Measurements from ENCODE around the gene PHAF1.

PHAF1 gene

DNA sequence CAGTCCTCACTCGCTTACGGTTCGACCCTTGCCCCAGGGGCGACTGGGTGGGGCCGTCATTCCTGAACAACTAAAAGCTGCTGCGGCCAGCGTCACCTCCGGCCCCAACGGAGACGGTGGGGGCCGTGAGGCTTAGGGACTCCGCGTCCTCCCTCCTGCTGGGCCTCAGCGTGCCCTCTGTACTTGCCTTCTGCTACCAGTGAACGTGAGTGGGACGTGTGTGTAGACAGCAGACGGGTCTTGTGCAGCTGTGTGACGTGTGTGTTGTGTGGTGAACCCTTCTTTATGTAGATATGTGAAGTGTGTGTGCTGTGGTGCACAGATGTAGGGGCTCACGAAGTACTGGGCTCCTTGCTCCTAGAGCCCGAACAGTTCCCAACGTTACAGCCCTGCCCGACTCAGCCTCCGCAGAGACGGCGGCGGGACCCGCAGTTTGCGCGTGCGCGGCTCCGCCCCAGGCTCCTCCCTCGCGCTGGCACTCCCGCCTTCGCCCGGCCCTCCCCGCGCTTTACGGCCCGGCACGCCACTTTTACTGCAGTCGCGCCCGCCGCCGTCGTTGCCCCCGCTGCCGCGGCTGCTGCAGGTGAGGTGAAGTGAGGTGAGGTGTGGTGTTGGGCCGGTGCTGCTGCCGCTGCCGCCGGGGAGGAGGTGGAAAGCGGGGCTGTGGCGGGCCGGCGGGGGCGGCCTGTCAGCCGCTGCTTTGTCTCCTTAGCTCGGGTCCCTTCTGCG lies at the start of gene PHAF1:
Gene PHAF1 (plus strand): TSS at position 535 of the 729 bp plus-strand sequence. CDS start 235 bp downstream, outside the sequence.
- peak; percentile 89 for DNase-seq (ENCODE audit: low spot score)

DNA sequence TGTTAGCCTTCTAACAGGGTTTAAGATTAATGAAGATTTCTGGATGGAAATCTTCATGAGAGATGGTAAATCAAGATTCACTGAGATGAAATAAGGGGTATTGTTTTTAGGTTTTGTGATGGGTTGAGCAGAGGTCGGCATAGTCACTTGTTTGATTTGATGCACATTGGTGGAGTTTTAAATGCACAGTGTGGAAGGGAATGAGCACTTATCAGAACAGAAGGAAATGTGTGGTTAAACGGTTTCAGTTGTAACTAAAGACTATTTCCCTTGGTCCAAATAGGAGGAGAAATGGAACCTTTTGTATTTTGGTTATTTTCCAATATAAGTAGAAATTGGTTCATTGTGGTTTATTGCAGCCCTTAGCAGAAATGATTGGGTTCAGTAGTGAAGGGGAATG lies 46.7 kb upstream of the PHAF1 start:
- no peak for DNase-seq (ENCODE audit: low spot score)

DNA sequence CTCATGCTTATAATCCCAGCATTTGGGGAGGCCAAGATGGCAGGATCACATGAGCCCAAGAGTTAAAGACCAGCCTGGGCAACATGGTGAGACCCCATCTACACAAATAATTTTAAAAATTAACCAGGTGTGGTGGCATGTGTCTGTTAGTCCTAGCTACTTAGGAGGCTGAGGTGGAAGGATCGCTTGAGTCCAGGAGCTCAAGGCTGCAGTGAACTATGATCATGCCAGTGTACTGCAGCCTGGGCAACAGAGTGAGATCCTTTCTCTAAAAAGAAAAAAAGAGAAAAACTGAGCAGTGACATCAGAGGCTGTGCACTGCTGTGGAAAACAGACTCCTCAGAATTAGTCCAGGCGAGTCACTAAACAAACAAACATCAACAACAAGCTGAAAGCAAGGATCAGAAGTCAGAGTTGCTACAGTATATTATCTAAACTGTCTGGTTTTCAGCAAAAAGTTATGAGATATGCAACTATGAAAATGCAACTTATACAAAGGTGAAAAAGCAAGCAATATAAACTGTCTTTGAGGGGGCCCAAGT lies 41.5 kb upstream of the PHAF1 start:
- no peak for DNase-seq (ENCODE audit: low spot score)

DNA sequence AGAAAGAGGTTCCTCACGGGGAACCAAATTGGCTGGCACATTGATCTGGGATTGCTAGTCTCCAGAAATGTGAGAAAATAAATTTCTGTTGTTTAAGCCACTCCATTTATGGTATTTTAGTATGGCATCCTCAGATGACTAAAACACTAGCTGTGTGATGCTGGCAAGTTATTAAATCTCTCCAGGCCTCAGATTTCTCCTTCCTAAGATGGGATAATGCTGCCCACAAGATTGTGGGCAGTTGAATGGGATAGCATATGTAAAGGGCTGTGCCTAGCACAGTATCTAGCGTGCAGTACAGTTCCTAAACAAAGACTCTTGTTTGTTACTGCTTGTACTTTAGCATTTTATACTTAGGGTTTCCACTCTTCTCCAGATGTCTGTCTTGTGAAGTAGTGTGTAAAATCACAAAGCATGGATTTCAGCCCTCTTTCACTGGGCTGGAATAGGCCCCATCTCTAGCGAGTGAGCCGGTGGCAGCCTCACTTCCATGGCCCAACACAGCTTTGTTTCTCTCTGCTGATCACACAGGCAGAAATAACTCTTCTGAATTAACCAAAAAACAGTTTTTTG lies 38.2 kb upstream of the PHAF1 start:
- no peak for DNase-seq (ENCODE audit: low spot score)

DNA sequence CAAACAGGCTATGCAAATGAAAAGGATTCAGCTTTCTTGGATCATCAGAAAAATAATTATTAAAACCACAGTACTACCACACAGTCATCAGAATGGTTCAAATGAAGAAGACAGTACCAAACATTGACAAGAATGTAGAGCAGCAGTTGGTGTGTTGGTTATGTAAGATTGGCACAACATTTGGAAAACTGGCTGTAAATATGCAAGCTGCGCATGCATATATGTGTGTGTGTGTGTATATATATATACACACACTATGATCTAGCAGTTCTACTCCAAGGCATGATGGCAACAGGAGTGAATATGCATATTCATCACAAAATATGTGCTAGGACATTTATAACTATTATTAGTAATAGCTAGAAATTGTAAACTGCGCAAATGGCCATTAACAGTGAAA lies 34.4 kb upstream of the PHAF1 start:
- DNase-seq (ENCODE audit: low spot score), result no peak

DNA sequence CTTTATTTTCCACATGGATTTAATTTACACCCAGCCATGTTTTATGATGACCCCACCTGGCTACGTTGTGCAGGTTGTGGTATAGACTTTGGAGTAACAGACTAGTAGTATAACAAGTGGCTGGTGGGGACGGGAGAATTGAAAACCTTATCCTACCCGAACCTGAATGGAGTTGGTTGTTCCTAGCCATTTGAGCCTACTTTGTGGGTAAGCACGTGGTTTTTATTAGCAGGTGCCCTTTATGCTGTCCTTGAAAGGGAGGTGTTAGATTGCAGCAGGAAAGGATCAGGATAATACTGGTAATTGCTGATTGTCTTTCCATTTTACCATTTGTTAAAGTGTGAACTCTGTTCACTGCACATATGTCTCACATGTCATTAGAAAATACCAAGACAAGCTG lies 31.9 kb upstream of the PHAF1 start:
- no peak for DNase-seq (ENCODE audit: low spot score)

DNA sequence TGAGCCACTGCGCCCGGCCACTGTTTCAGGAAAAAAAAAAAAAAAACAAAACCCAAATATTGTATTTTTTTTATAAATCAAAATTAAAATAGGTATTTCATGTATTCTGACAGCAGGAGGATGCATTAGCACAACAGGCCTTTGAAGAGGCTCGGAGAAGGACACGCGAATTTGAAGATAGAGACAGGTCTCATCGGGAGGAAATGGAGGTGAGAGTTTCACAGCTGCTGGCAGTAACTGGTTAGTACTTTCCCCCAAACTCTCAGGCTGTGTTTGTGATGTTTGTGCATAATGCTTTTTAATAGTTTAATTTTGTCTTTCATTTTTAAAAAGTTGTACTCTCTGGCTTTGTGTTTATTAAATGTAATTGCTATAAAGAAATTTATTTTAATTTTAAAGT lies 27.6 kb upstream of the PHAF1 start:
- DNase-seq (ENCODE audit: low spot score), result no peak

DNA sequence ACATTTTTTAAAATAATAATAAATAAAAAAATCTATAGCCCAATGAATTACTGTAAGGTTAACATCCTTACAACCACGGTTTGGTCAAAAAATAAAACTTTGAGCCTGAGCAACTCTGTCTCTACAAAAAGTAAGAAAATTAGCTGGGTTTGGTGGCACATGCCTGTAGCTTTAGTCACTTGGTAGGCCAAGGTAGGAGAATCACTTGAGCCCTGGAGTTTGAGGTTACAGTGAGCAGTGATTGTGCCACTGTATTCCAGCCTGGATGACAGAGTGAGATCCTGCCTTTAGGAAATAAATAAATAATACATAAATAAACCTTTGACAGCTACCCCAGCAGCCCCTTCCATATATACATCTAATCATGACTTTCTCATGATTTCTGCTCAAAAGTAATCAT lies 26.9 kb upstream of the PHAF1 start:
- DNase-seq (ENCODE audit: low spot score), result no peak

DNA sequence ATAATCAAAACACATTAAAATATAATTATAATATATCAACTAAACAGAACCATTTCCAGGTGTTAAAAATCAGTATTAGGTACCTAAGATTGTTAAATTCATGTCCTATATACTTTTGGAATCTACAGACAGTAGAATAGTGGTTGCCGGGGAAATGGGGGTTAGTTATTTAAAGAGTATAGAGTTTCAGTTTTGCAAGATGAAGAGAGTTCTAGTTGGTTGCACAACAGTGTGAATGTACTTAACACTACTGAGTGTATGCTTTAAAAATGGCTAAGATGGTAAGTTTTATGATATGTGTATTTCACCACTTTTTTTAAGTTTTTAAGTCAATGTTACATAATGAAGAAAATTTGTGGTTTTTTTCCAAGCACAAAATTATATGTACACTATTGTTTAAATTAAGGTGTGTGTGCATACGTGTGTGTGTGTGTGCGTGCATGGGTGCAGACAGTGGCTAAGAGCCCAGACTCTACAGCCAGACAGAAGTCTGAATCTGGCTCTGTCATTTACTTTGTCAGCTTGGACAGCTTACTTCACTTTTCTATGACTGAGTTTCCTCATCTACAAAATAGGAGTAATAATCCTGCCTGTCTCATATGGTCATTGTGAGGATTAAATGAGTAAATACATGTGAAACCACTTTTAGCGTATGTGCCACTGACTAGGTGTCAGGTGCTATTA lies 25.3 kb upstream of the PHAF1 start:
- peak; percentile 24 for DNase-seq (ENCODE audit: low spot score)

DNA sequence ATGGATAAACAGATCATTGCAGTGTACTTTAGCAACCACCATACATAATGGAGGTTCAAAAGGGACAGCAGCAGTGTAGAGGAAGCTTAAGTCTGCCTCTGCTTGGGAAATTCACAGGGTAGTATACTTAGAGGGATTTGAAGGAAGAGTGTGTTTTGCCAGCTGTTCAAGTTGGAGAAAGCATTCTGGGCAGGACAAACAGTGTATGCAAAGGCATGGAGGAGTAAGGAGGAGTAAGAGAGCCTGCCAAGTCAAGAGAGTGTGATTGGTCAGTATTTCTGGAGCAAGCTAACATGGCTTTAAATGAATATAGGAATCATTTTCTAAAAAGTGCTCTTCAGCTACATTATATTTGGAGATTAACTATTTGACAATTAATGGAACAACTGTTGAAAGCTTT lies 22.9 kb upstream of the PHAF1 start:
- no peak for DNase-seq (ENCODE audit: low spot score)

DNA sequence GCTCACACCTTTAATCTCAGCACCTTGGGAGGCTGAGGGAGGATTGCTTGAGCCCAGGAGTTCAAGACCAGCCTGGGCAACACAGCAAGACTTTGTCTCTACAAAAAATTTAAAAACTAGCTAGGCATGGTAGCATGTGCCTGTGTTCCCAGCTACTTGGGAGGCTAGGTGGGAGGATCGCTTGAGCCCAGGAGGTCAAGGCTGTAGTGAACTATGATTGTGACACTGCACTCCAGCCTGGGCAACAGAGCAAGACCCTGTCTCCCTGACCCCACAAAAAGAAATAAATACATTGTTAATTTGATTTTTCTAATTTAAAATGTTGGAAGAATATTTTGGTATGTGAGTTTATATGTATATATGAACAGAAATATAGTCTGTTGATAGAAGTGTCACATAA lies 22.4 kb upstream of the PHAF1 start:
- DNase-seq (ENCODE audit: low spot score), result no peak

DNA sequence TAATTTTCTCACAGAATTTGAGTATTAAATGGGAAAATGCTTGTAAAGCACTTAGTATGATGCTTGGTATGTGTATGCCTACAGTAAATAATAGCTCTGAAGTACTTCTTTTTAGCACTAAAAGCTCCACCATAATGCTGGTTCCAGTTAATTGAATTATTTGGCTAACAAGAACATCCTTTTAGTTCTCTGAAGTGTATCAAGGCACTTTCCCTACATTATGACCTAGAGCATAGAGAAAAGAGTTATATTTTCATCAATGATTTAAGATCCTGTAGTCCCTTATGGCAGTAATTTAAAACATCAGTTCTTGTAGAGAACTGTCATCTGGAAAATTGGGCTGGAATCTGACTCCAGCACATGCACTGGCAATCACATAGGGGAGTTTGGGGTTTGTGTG lies 21.9 kb upstream of the PHAF1 start:
- DNase-seq (ENCODE audit: low spot score), result no peak

DNA sequence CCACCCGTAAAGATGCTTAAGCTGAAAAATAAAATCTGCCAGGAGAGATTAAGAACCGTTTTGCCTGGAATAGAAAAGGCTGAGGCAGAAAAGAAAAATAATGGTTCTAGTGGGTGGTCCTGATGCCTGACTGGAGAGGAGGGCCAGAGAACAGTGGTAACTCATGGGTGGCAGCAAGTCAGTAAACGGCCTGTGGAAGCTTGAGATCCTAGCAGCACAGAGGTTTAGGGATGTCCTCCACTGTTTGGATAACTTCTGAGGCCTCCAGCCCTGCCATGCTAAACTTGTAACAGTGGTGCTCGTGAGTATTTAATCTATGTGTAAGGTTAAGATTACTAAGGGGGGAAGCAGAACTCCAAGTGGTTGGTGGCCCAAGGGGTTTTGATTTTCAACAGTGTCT lies 21.2 kb upstream of the PHAF1 start:
- DNase-seq (ENCODE audit: low spot score), result no peak

DNA sequence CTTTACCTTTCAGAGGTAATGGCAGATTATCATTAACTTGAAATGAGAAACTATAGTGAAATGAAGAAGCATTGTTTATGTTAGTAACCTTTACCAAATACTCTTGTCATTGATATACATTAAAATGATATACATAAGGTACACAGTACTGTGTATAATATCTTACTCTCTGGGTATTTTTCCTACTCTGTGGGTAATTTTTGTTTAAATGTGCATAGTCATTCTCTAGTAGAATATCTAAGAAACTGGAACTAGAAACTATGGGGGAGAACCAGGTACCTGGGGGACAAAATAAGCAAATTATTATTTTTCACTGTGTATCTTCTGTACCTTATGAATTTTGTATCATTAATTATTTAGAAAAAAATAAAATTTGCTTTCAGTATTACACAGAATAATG lies 20.6 kb upstream of the PHAF1 start:
- DNase-seq (ENCODE audit: low spot score), result no peak

DNA sequence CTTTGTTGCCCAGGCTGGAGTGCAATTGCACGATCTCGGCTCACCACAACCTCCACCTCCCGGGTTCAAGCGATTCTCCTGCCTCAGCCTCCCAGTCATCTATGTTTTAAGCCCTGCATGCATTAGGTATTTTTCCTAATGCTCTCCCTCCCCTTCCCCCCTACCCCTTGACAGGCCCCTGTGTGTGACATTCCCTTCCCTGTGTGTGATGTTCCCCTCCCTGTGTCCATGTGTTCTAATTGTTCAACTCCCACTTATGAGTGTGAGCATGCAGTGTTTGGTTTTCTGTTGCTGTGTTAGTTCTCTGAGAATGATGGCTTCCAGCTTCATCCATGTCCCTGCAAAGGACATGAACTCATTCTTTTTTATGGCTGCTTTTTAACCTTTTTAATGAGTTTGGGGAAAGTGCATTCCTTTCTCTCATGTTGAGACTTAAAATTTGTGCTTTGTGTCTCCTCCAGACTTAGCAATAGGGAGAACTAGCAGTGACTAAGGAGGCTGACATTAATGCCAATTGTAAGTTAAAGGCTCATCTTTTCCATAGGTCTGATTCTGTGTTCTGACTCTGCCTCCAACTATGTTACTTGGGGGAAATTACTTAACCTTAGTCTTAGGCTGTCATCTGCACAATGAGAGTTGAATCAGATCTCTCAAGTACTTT lies 17.7 kb upstream of the PHAF1 start:
- DNase-seq (ENCODE audit: low spot score), result no peak

DNA sequence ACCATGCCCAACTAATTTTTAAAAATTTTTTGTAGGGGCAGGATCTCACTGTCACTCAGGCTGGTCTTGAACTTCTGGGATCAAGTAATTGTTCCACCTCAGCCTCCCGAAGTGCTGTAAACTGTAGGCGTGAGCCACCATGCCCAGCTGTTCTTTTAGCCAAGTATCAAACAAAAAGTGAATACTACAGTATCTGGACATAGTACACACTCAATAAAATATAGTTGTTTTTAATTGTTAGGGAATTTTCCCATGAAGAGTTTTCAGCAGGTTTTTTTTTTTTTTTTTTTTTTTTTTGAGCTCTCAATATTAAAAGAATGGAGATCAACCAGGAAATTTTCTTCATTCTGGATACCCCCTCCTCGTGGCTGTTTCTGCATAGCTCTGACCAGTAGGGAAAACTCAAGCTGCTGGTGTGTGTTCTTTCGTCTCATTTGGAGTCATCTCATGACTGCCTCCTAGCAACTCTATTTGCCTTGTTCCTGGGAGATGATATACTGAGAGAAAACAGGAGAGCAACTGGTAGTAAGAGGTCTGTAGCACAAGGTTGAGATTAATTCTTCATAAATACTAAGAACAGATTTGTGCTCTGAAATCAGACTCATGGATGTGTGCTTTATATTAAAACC lies 16.5 kb upstream of the PHAF1 start:
- DNase-seq (ENCODE audit: low spot score), result no peak

DNA sequence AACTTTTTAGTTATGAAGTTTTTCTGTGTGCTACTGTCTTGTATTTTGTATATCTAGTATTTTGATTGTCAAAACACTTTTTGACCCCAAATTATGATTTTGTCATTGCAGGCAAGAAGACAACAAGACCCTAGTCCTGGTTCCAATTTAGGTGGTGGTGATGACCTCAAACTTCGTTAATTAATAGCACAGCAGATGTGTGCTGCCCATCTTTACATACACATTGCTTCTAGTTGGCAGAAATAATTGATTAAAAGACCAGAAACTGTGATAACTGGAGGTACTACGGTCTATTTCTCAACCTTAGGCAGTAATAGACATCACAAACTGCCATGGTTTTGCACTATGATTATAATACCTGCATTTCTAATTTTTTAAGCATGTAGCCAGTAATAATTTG lies 11.1 kb upstream of the PHAF1 start:
- no peak for DNase-seq (ENCODE audit: low spot score)

DNA sequence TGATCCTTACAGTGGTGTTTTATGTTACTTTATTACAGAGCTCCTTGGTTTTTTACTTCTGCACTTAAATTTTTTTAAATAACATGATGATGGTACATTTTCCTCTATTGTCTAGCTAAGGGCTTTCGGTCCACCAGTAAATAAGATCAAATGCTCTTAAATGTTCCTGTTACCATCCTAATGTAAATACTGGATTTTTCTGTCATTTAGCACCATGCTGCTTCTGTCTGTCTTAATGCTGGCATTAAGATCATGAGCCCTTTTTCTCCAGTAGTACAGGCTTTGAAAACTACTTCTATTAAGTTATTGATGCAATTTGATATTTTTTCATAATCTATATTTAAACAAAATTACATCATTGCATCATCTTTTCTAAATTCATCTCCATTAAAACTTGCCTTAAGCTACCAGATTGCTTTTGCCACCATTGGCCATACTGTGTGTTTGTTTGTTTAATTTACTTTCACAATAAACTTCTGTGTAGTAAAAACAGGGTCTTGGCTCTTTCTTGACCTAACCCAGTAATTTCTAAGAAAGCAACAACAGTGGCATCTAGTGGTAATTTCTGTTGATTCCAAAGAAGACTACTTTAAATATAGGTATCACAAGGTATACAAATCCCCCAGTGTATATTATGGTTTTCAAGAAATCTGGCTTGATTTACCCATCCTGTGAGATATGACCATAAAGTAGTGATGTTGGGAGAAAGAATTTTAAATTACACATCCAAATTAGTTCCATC lies 9.0 kb upstream of the PHAF1 start:
- DNase-seq (ENCODE audit: low spot score), result peak; percentile 62

DNA sequence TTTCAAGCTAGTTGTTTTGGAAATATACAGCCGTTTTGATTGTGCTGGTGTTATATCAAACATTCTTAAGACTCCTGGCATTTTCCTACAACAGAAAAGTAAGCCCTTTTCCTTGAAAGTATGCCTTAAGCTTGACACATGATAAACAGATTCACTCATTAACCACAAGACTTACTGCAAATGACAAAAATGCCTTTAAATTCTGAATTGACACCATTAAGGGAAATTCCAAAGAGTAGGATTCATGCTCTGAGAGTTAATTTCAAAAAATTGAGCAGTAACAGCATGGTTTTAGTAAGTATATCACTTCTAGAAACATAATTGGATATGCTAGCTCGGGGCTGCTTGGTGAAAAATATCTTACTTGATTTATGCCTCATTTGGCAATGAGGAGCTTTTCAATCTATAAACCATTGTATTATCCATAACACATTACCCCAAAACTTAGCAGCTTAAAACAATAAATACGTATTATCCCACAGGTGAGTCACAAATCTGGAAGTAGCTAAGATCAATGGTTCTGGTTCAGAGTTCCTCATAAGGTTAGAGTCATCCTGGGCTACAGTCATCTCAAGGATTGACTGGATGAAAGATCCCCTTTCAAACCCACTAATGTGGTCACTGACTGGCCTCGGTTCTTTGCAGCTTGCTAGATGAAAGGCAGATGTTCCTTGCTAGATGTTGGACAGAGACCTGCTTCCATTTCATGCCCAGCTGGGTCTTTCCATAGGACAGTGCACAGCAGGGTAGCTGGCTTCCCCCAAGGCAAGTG lies 8.2 kb upstream of the PHAF1 start:
- DNase-seq (ENCODE audit: low spot score), result no peak

DNA sequence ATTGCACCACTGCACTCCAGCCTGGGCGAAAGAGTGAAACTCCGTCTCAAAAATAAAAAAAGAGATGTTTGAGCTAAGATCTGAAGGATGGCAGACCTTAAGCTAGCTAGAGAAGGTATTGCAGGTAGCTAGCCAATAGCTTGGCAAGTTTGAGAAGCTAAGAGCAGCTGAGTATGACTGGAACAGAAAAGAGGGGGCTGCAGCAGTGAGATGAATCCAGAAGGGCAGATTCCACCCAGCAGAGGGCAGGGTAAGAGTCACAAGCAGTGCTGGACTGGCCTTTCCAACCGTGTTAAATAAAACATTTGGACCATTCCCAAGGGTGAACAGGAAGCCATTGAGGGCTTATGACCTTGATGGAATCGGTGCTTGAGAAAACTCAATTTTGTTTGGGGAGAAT lies 5.7 kb upstream of the PHAF1 start:
- peak; percentile 34 for DNase-seq (ENCODE audit: low spot score)

DNA sequence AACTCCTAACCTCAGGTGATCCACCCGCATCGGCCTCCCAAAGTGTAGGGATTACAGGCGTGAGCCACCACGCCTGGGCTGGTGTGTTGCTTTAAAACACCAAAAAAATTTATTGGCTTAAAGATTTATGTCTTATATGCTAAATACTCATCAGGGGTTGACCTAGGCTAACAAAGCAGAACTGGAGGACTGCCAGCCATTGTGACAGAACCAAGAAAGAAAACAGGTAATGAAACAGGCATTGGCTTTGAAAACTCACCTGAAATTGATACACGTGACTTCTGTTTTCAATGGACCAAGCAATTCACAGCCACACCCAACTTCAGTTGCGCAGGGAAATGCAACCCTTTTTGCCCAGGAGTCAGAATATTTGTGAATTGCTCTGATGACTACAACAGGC lies 4.9 kb upstream of the PHAF1 start:
- DNase-seq (ENCODE audit: low spot score), result no peak
